Breast epithelium (tissue), 4 donors: ENCODE data around the gene PLEKHG4B. TPM values are rescaled to one million over a fixed set of nuclear protein-coding genes. Genes with fewer than 3 reads are reported as not detected.
A peak's percentile ranks its signal among the peaks of the same experiment; 100 is the strongest.

Source experiments
- DNase-seq, 2 donors: peaks; one replicate each; pipeline ENCODE4 v3.0.0-alpha.2; 2019; ENCODE audit warnings: low spot score in 2 of 2
- H3K27ac ChIP-seq, 2 donors: fragments of 200-600 bp; sonication (generic) in 1 of 2; one replicate each; pipeline ENCODE4 v1.5.1; 2016 to 2019; ENCODE audit warnings: mild to moderate bottlenecking in 1 of 2
- H3K27me3 ChIP-seq, 2 donors: fragments of 200-600 bp; sonication (generic) in 1 of 2; one replicate each; pipeline versions ENCODE4 v1.5.1 to v1.6.0; 2017 to 2019; ENCODE audit warnings: control low read depth in 1 of 2, mild to moderate bottlenecking in 1 of 2
- H3K36me3 ChIP-seq: fragments of 200-600 bp; one replicate; pipeline ENCODE4 v1.5.1; 2019
- H3K4me1 ChIP-seq, 2 donors: fragments of 200-600 bp; sonication (generic); one replicate each; pipeline ENCODE4 v1.5.1; 2016 to 2019; ENCODE audit warnings: control low read depth in 1 of 2
- H3K4me3 ChIP-seq, 3 donors: fragments of 200-600 bp; sonication (generic); 1 replicate in 2 of 3; 2 replicates in 1 of 3; pipeline ENCODE4 v1.5.1; 2016 to 2019; ENCODE audit warnings: mild to moderate bottlenecking in 3 of 3, moderate library complexity in 2 of 3
- H3K9me3 ChIP-seq, 2 donors: fragments of 200-600 bp; sonication (generic) in 1 of 2; one replicate each; pipeline ENCODE4 v1.5.1; 2016 to 2019; ENCODE audit warnings: control low read depth in 1 of 2
- CTCF ChIP-seq, 3 donors: fragments of 450-650 bp; IDR thresholded peaks; one replicate each; pipeline ENCODE4 v1.5.1; 2016 to 2017; ENCODE audit warnings: antibody characterized with exemption in 3 of 3, mild to moderate bottlenecking in 3 of 3, moderate library complexity in 3 of 3
- POLR2A ChIP-seq: fragments of 450-650 bp; IDR thresholded peaks from one replicate; pipeline ENCODE4 v1.6.1; 2016; ENCODE audit warnings: antibody characterized with exemption, mild to moderate bottlenecking, moderate library complexity
- POLR2AphosphoS5 ChIP-seq, 3 donors: sonication (generic); formaldehyde crosslinking; IDR thresholded peaks; one replicate each; pipeline ENCODE4 v1.6.1; 2017; ENCODE audit warnings: antibody characterized with exemption in 3 of 3
- intact Hi-C: fragments of 100-400 bp; cut with DNase I; formaldehyde crosslinking; loops from one replicate; pipeline ENCODE4 v1.15.1; 2023; ENCODE audit warnings: low total_unique reads
- total RNA-seq, 3 donors: library from RNA; depleted of rRNA; stranded (reverse); fragments of >200 nt; gene quantifications; one replicate each; pipeline ENCODE4 v1.1.0, GENCODE V29; 2016

Gene PLEKHG4B
- total RNA-seq, 3 donors from 2014 or later: 4.3 to 5.4 TPM; not detected in 1

- intact Hi-C loops: no loop called here
- peak within 1 kb of the TSS; percentile 10 to 42 for H3K27ac ChIP-seq
- no peaks in the 10 kb centered on the region for H3K9me3 ChIP-seq
- TF ChIP-seq POLR2AphosphoS5 (IDR thresholded peaks at IDR 0.05): no peak
- no peak for TF ChIP-seq POLR2A
- no peak for TF ChIP-seq CTCF (IDR thresholded peaks at IDR 0.05)
- peak in 1 of 2 donors; percentile 74 for DNase-seq
- no peaks in the 10 kb centered on the region for H3K36me3 ChIP-seq
- peak within 1 kb of the TSS in 2 of 3 donors; percentile 39 to 60 for H3K4me3 ChIP-seq
- H3K27me3 ChIP-seq: no peaks in the 10 kb centered on the region
- H3K4me1 ChIP-seq: no peaks in the 10 kb centered on the region
Measured at GRCh38 chr5:191036-191948, 99.3 kb downstream of the PLEKHG4B start, which contains the start of gene LRRC14B. Gene LRRC14B, plus strand, starts transcription at chr5:191495. Its CDS starts 44 bp downstream, at chr5:191539.

DNA sequence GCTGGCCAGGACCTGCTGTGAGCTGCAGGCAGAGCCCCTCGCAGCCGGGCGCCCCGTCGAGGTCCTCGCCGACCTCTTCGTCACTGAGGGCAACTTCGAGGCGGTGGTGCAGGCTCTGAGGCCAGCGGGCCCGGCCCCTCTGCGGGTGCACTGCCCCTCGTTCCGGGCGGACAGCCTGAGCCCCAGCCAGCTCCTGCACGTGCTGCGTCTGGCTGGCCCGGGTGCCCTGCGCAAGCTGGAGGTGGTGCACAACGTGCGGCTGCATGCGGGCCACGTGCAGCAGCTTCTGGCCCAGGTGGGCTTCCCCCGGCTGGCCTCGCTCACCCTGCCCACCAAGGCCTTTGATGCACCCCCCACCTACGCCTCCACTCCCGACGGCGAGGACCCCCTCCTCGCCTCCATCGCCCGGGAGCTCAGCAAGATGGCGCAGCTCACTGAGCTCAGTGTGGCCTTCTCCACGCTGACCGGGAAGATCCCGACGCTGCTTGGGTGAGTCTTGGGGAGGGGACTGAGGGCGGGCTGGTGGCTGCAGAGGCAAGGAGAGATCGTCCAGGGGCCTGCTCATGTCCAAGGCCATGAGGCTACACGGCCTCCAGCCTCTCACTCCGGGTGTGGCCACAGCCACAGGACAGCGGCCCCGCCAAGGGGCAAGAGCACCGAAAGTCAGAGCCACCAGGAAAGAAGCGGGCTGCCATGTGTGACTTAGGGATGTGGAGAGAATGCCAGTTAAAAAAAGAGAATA, 100.2 kb downstream of the PLEKHG4B start:
- no peak overlapping the region for H3K27ac ChIP-seq
- intact Hi-C loops: no loop called here

GRCh38 chr5:192691-192969, 100.7 kb downstream of the PLEKHG4B start:
- Histone ChIP-seq H3K4me1 (no peaks in the 10 kb centered on the region), H3K36me3 (no peaks in the 10 kb centered on the region), H3K9me3 (no peaks in the 10 kb centered on the region), H3K4me3 (no peak overlapping the region), H3K27ac (no peak overlapping the region), H3K27me3 (no peaks in the 10 kb centered on the region)
- TF ChIP-seq CTCF (IDR thresholded peaks at IDR 0.05): no peak
- no peak for TF ChIP-seq POLR2A
- no peak for TF ChIP-seq POLR2AphosphoS5 (IDR thresholded peaks at IDR 0.05)
- intact Hi-C loops: no loop called here
- DNase-seq: no peak

More for the DNA sequence above, 100.2 kb downstream of the PLEKHG4B start:
- Histone ChIP-seq H3K4me1 (no peaks in the 10 kb centered on the region), H3K4me3 (peak overlapping the region in 2 of 3 donors; percentile 39 to 60), H3K9me3 (no peaks in the 10 kb centered on the region), H3K27me3 (no peaks in the 10 kb centered on the region), H3K36me3 (no peaks in the 10 kb centered on the region)
- peak in 1 of 2 donors; percentile 35 for DNase-seq
- TF ChIP-seq CTCF (IDR thresholded peaks at IDR 0.05) (no peak), POLR2A (no peak), POLR2AphosphoS5 (IDR thresholded peaks at IDR 0.05) (no peak)

DNA sequence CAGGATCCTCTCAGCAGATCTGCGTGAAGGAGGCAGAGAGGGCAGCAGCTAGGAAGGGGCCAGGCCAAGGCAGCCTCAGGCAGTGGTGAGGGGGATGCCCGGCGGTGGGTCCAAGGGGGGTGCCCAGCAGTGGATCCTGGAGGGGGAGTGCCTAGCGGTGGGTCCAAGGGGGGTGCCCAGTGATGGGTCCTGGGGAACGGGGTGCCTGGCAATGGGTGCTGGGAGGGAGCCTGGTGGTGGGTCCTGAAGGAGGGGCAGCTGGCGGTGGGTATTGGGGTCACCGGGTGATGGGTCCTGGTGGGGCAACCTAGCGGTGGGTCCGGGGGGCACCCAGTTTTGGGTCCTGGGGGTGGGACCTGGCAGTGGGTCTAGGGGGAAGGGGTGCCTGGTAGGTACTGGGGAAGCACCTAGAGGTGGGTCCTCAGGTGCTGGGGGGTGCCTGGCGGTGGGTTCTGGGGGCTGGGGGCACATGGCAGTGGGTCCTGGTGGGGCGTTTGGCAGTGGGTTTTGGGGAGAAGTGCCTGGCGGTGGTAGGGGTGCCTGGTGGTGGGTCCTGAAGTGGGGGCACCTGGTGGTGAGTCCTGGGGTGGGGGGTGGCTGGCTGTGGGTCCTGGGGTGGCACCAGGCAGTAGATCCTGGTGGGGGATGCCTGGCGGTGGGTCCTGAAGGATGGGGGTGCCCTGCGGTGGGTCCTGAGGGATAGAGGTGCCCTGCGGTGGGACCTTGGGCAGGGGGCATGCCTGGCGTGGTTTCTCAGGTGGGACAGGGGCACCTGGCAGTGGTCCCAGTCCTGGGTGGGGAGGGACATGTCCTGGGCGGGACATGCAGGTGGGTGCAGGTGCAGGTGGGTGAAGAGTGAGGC, 101.2 kb downstream of the PLEKHG4B start:
- no peaks in the 10 kb centered on the region for H3K4me1 ChIP-seq
- H3K9me3 ChIP-seq: no peaks in the 10 kb centered on the region
- no peak overlapping the region for H3K27ac ChIP-seq
- no peak for DNase-seq
- intact Hi-C loops: no loop called here
- H3K4me3 ChIP-seq: no peak overlapping the region
- no peaks in the 10 kb centered on the region for H3K27me3 ChIP-seq
- H3K36me3 ChIP-seq: no peaks in the 10 kb centered on the region
- TF ChIP-seq CTCF (IDR thresholded peaks at IDR 0.05) (no peak), POLR2AphosphoS5 (IDR thresholded peaks at IDR 0.05) (no peak), POLR2A (no peak)
